ENCODE results near the gene RNF220.
A peak's percentile ranks its signal among the peaks of the same experiment; 100 is the strongest.

RNF220 gene

GRCh38 chr1:44641126-44642102, 236.4 kb downstream of the RNF220 start:
- no peak for DNase-seq

DNA sequence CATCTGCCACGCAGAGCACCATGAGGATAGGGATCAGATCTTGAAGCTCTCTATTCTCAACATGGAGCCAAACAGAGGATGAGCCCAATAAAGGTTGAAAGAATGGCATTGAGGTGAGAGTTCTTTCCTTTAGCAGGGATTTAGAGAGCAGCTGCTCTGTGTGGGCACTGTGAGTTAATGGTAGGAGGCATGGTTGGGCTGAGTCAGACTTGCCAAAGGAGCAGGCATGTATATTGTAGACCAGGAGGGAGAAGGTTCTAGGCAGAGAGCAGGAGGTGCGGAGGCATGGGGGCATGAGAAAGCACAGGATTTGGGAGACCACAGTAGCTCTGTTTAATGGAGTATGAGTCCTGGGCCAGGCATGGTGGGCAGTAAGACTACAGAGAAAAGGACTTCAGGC, 237.2 kb downstream of the RNF220 start:
- DNase-seq = no peak

DNA sequence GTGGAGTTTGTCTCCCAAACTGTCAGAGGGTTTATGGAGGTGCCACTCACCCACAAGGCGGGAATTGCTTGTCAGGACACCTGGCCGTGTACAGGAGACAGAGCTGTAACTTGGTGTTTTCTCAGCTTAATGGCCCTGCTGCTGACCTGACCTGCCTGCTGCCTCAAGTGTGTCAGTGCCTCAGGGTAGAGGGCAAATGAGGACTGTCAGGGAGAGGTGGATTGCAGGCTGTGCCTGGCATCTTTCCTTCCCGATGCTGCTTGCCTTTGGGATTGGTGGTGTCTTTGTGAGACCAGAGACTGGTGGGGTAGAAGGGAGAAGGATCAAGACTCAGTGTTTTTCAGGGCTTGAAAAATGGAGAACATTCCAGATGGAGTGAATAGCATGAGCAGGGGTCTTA, 237.9 kb downstream of the RNF220 start:
- DNase-seq = no peak

GRCh38 chr1:44643721-44644334, 238.8 kb downstream of the RNF220 start:
- no peak for DNase-seq

DNA sequence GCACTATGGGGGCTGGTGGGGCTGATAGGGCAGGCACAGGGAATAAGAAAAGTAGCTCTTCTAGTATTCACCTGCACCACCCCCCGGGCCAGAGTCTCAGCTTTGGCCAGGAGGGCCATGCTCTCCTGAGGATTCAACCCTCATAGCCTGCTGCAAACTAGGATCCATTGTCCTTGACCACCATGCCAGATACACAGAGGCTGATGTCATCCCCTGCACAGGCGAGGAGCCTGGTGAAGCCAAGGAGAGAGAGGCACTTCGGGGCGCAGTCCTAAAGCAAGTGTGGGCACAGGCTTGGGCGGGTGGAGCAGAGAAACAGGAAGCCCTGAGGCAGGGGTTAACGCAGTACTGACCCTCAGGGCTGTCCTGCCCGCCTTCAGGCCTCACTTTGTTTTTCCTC, 239.8 kb downstream of the RNF220 start:
- no peak for DNase-seq

- DNase-seq = no peak
Measured at GRCh38 chr1:44645476-44646244, 240.6 kb downstream of the RNF220 start.

DNA sequence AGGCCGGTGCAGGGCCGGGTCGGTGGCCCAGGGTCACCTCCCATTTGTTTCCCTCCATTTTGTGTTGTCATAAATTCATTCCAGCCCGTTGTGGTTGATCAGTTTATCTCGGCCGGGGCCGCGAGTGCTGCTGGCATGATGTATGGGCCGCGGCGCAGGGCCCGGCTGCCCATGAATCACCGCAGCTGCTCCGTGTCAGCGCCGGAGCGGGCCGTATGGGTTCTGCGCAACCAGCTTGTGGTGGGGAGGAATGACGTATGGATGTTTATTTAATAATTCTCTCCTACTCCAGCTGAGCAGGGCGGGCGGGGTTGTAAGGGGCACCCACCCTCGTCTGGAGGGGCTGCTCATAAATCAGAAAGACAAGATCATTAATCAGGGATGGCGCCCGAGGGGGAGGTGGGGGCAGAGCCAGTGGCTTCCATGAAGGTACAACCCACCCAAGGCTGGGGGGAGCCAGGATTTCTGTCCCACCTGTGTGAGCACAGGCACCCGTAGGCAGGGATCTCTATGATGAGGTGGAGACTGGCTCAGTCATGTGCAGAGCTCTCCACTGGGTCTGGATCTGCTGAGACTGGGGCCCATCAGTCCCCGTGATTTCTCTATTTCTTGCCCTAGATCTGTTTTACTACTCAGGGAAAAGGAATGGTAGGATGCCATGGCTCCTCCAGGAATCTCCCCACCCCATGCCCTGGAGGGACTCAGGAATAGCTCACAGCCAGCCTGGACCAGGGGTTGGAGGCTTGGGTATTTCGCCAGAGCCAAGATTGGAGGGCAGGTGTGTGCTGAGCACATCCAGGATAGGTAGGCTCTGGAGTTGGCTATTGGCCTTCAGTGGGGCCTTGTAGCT, 241.4 kb downstream of the RNF220 start:
- DNase-seq = no peak

DNA sequence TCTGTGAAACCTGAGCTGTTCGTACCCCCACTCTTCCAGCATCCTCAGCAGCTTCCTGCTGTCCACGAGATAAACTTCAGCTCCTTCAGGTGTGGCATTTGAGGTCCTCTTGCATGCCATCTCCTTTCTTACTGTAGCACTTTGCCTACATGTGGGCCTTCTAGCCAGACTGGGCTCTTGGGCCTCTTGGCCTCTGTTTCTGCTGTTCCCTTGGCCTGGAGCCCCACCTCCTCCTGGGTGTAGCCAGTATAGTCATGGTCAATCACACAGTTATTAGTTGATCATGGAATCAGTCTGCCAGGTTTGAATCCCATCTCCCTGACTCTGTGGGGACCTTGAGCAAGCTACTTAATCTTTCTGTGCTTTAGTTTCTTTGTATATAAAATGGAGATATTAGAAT, 242.8 kb downstream of the RNF220 start:
- DNase-seq = no peak

DNA sequence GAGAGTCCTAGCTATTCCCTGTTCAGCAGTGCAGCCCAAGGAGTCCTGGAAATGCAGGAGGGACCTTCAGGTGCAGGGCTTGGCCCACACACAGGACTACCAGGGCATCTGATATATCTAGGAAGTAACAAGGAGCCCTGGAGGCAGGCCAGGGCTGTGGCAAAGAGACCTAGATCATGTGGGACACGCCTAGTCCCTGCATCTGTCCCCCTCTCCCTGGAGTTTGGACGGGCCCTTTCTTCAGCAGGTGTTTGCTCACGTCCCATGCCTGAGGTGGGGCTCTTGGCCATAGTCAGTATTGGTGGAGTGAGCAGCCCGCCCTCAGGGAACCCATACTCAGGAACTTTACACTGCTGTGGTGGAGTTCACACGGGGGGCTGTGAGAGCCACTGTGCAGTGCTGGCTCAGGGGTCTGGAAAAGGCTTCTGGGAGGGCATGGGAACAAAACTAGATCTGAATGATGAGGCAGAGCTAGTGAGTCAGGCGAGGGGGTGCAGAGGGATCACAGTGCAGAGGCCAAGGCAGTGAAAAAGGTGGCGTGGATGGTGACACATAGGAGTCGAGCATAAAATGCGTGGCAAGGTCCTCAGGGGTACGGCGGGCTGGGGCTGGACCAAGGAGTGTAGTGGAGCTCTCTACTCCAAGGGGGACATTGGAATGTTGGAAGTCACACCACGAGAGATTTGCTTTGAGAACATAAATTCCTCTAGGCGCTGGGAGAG, 243.6 kb downstream of the RNF220 start:
- DNase-seq = no peak

DNA sequence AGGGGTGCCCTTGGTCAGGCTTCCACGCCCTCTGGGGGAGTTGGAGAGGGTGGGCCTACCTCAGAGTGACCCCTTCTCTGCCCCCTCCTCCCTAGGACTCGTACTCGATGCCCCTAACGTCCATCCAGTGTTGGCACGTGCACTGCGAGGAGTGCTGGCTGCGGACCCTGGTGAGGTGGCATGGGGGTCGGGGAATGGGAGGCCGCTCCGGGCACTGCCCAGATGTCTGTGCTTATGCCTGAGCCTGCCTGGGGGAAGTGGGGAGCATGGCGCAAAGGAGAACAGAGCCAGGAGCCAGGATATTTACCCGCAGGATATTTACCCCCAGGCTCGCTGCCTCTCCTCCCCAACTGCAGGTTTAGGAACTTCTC, 244.7 kb downstream of the RNF220 start:
- no peak for DNase-seq

DNA sequence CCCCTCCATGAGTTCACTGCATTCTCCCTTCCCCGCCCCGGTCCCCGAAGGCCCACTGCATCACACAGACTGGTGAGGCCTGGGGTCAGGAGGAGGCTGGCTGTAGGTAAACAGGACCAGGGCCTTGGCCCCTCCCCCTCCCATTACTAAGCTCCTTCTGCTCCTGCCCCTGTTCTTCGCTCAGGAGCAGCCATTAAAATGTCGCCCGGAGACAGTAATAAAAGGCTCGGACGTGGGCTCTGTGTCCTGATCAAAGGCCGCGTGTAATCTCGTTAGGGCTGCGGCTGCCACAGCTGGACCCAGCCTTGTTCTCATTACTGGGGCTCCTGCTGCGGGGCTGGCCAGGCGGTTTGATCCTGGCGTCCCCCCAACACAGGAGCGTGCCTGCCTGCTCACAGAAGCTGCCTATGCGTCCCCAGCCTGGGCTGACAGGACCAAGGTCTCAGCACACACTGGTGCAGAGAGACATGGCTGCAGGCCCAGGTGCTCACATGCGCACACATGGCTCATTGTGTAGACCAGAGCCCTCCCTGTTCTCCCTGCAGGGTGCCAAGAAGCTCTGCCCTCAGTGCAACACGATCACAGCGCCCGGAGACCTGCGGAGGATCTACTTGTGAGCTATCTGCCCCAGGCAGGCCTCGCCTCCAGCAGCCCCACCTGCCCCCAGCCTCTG, 245.2 kb downstream of the RNF220 start:
- no peak for DNase-seq

- DNase-seq = no peak
Measured at GRCh38 chr1:44651069-44651468, 246.0 kb downstream of the RNF220 start.

DNA sequence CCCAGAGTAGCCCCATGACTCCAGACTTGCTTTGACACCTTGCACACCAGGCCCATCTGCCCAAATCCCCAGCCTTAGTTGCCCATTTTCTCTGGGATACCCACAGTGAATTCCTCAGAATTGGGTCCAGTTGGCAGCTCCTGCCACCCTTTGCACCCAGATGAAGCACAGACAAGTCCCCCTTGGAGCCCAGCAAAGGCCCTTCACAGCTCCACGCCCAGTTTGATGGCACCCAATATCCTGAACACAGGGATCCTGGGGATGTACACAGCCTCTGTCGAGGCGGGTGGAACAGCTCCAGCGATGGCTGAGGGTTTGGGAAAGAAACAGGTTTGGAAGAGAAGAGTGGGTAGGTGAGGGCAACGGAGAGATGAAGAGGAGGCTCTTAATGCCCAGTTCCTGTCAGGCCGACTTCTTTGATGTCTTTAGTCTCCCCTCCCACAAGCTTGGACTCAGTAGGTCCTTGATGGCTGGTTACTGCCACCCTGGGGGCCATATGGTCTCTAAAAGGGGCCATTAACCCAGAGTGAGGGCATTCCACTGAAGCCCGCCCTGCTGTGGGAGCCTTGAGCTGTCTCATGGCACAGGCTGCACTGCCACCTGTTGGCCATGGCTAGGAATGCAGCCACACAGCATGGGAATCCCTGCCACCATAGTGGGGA, 247.5 kb downstream of the RNF220 start:
- DNase-seq = peak; percentile 91

DNA sequence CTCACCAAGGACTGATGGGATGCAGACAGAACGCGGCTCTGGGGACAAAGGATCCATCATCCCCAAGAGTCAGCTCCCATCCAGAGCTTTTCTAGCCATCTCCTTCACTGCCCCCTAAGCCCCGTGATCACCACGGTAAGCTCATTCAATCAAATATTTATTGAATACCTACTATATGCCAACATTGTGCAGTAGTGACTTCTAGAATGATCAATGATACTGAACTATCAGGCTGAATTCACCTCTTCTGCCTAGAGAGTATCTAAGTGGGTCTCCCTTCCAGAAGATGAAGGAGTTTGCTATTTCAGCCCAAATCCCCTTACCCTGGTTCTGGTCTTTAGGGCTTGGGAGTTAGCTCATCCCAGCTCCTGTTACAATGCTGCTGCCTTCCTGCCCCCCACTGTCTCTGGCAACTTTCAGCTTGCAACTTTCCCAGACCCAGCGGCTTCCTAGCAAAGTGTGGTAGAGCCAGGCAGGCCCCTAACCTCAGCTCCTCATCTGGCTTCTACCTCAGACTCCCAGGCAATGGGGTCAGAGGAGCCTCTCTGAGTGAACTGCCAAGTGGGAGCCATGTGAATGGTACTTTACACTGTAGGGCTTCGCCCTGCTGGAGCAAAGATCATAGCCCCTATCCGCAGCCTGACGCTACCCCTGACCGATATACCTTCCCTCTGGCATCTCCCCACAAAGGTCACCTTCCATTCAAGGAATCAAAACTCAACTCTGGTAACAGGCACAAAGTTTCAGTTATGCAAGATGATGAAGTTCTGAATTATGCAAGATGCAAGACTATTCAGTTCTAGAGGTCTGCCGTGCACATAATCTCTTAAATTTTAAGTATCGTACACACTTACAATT, 248.3 kb downstream of the RNF220 start:
- no peak for DNase-seq

- no peak for DNase-seq
Measured at GRCh38 chr1:44654621-44655187, 249.6 kb downstream of the RNF220 start.

GRCh38 chr1:44655609-44656008, 250.6 kb downstream of the RNF220 start:
- no peak for DNase-seq

DNA sequence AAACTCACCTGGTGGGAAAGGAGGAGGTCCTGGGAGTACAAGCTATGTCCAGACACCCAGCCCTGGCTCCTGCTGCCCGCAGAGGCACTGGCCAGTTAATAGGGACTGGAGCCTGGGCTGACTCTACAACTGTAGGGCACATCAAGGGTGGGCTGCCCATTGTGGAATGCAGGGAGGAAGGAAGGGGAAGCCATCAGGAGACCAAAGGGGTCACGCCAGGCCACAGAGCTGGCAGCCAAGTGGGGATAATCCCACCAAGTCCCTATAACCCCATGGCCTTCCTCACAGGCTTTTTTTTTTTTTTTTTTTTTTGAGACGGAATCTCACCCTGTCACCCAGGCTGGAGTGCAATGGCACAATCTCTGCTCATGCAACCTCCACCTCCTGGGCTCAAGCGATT, 254.5 kb downstream of the RNF220 start:
- no peak for DNase-seq

DNA sequence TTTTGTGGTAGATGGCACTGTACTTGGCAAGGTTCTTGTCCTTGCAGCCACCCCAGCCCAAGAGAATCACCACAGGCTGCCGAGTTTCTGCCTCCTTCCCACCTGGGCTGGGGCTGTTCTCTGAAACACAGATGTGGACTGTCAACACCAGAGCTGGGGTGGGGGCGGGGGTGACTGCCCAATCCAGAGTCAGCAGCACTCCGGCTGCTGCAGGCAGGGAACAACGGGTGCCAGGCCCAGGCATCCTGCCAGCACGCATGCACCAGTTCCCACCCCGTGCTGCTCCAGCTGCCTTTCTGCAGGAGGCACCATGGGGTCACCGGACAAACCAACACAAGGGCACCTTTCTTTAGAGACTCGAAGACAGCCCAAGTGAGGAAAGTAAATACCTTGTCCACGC, 255.1 kb downstream of the RNF220 start:
- DNase-seq = no peak
